Activated gamma-delta T cell treated with Interleukin-2 at 50 U/mL for 16 hours (primary cell): Measurements from ENCODE around the gene TTYH1.

ENCODE experiments used
- DNase-seq: peaks from one replicate; pipeline ENCODE4 v3.0.0-alpha.2; 2020

Gene TTYH1

DNA sequence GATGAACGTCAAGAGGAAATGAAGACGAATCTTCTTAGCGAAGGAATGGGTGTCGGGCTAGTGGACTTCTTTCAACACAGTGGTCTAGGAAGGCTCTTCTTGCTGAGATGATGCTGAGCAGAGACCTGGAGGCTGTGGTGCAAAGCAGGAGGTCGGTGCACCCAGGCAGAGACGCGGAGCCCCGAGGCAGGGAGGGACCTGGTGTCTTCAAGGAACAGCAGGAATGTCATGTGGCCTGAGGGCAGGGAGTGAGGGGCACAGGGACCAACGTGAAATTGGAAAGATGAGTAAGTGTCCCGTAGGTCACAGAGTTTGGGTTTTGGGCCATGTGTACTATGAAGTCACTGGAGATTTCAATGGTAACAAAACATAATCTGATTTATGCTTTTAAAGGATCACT, 69.2 kb downstream of the TTYH1 start:
- DNase-seq: no peak

DNA sequence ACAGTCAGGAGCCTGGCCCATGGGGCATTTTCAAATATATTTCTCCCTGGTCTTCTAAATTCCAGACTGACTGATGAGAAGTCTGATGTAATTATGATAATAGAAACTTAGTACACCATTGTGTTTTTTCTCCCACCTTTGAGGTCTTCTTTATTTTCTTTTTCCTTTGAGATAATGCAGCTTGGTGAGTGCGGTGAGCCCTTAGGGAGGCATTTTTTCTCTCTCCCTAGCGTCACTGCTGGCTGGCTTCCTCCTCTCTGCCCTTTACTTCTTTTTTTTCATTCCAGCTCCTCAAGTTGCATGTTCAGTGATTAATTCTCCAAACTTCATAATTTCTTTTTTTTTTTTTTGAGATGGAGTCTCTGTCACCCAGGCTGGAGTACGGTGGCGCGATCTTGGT, 70.6 kb downstream of the TTYH1 start:
- DNase-seq: no peak
